ENCODE data around the gene GPC6.
A peak's percentile ranks its signal among the peaks of the same experiment; 100 is the strongest.

The GPC6 gene

DNA sequence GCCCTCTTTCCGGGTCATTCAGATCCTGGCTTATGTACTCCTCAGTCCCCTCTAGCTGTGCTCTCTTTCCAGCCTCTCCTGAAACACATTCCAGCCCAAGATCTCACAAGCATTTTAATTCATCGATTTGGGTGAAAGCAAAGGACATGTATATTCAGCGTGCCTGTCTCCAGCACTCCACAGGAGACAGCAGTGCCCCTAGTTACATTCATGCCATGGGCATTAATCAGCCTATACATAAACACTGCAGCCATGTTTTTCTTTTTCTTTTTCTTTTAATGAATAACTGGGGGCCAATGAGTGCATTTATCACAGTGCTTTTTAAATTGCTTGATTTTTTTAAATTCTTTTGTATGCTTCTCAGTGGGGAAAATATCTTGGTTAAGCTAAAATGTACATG, 1053.7 kb downstream of the GPC6 start:
- in situ Hi-C loops (cut with HindIII; ENCODE audit: low pct_ligation_motif_present, low sequenced_read_pairs), result no loop called here
- H3K27ac ChIP-seq, result no peak overlapping the region
- peak; percentile 45 for DNase-seq
- H3K4me3 ChIP-seq (ENCODE audit: low read depth, low read length), result no peak overlapping the region
- H3K27me3 ChIP-seq (replicated peaks), result no peaks in the 10 kb centered on the region
- TF ChIP-seq, protein P1, sequence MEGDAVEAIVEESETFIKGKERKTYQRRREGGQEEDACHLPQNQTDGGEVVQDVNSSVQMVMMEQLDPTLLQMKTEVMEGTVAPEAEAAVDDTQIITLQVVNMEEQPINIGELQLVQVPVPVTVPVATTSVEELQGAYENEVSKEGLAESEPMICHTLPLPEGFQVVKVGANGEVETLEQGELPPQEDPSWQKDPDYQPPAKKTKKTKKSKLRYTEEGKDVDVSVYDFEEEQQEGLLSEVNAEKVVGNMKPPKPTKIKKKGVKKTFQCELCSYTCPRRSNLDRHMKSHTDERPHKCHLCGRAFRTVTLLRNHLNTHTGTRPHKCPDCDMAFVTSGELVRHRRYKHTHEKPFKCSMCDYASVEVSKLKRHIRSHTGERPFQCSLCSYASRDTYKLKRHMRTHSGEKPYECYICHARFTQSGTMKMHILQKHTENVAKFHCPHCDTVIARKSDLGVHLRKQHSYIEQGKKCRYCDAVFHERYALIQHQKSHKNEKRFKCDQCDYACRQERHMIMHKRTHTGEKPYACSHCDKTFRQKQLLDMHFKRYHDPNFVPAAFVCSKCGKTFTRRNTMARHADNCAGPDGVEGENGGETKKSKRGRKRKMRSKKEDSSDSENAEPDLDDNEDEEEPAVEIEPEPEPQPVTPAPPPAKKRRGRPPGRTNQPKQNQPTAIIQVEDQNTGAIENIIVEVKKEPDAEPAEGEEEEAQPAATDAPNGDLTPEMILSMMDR (IDR thresholded peaks at IDR 0.05; ENCODE audit: low read depth, low read length, missing control alignments), result peak; percentile 20
- H3K36me3 ChIP-seq (replicated peaks), result no peaks in the 10 kb centered on the region

- Histone ChIP-seq H3K4me3 (ENCODE audit: low read depth, low read length) (no peak overlapping the region), H3K27ac (no peak overlapping the region), H3K27me3 (replicated peaks) (no peaks in the 10 kb centered on the region), H3K36me3 (replicated peaks) (no peaks in the 10 kb centered on the region)
- TF ChIP-seq, protein P1 (IDR thresholded peaks at IDR 0.05; ENCODE audit: low read depth, low read length, missing control alignments), result no peak
- in situ Hi-C loops (cut with HindIII; ENCODE audit: low pct_ligation_motif_present, low sequenced_read_pairs), result no loop called here
- DNase-seq, result no peak
These were observed 1054.2 kb downstream of the GPC6 start for GRCh38 chr13:94280845-94281244.

GRCh38 chr13:94286581-94286980, 1060.0 kb downstream of the GPC6 start:
- in situ Hi-C loops (cut with HindIII; ENCODE audit: low pct_ligation_motif_present, low sequenced_read_pairs), result no loop called here

DNA sequence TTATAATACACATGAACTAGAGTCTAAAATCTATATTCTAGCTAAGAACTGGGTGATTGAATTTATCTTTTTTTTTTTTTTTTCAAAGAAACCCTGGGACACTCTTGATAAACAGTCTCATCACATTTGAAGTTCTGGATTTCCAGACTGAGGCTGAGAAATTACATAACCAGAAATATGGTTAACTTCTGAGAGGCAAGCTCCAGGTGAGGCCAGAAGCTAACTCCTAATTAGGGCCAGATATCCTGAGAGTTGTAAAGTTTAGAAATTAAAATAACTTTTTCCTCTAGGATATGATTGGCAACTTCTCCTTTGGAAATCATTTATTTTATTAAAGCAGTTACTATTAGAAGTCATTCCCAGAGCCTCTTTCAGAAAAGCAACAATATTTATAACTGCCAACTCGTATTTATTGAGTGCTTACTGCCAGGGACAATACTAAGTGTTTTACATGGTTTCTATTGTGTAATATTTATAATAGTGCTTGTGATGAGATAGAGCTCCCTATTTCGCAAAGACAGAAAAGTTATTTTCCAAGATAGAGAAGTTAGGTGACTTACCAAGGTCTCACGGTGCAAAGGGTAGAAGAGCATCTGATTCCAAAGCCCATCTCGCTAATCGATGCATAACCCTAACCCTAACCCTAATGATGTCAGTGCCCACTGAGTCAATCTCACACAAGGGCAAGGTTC, 1065.2 kb downstream of the GPC6 start:
- Histone ChIP-seq H3K4me3 (ENCODE audit: low read depth, low read length) (no peak overlapping the region), H3K36me3 (replicated peaks) (no peaks in the 10 kb centered on the region), H3K27me3 (replicated peaks) (no peaks in the 10 kb centered on the region), H3K27ac (no peak overlapping the region)
- in situ Hi-C loops (cut with HindIII; ENCODE audit: low pct_ligation_motif_present, low sequenced_read_pairs), result no loop called here
- no peak for DNase-seq
- TF ChIP-seq, protein P1 (IDR thresholded peaks at IDR 0.05; ENCODE audit: low read depth, low read length, missing control alignments), result no peak

More at GRCh38 chr13:94286581-94286980, 1060.0 kb downstream of the GPC6 start:
- TF ChIP-seq, protein P1 (IDR thresholded peaks at IDR 0.05; ENCODE audit: low read depth, low read length, missing control alignments), result no peak
- Histone ChIP-seq H3K27ac (no peak overlapping the region), H3K36me3 (replicated peaks) (no peaks in the 10 kb centered on the region), H3K27me3 (replicated peaks) (no peaks in the 10 kb centered on the region), H3K4me3 (ENCODE audit: low read depth, low read length) (no peak overlapping the region)
- DNase-seq, result no peak

GRCh38 chr13:94292323-94292640, 1065.7 kb downstream of the GPC6 start:
- no peak overlapping the region for H3K27ac ChIP-seq
- in situ Hi-C loops (cut with HindIII; ENCODE audit: low pct_ligation_motif_present, low sequenced_read_pairs), result no loop called here
- no peaks in the 10 kb centered on the region for H3K36me3 ChIP-seq (replicated peaks)
- TF ChIP-seq, protein P1 (IDR thresholded peaks at IDR 0.05; ENCODE audit: low read depth, low read length, missing control alignments), result no peak
- DNase-seq, result no peak
- no peaks in the 10 kb centered on the region for H3K27me3 ChIP-seq (replicated peaks)
- H3K4me3 ChIP-seq (ENCODE audit: low read depth, low read length), result no peak overlapping the region

DNA sequence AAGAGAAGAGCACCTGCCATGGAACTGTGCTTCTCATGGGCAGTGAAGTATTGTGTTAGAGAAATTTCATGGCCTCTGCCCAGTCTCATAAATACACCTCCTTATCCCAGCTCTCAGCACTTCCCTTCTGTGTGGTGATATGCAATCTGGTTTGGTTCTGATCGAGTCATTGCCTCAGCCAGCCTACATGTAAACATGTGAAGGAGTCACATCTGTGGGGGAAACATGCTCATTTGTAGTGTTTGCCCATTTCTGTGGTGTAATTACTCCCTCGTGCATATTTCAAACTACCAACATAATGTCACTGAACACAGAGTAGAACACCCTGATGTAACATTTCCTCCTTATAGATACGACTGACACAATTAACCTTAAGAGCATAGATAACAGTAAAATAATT, 1069.9 kb downstream of the GPC6 start:
- no peak for DNase-seq
- in situ Hi-C loops (cut with HindIII; ENCODE audit: low pct_ligation_motif_present, low sequenced_read_pairs), result no loop called here
- TF ChIP-seq, protein P1 (IDR thresholded peaks at IDR 0.05; ENCODE audit: low read depth, low read length, missing control alignments), result no peak
- Histone ChIP-seq H3K4me3 (ENCODE audit: low read depth, low read length) (no peak overlapping the region), H3K27me3 (replicated peaks) (no peaks in the 10 kb centered on the region), H3K27ac (no peak overlapping the region), H3K36me3 (replicated peaks) (no peaks in the 10 kb centered on the region)

All from brain microvascular endothelial cell (primary cell).